K562 (cell line): ENCODE results near the gene SARS1. TPM values are rescaled to one million over a fixed set of nuclear protein-coding genes. Genes with fewer than 3 reads are reported as not detected.
A peak's percentile ranks its signal among the peaks of the same experiment; 100 is the strongest.

Source experiments
- C11orf30 ChIP-seq: fragments of 450-650 bp; IDR thresholded peaks from 2 replicates; pipeline ENCODE4 v1.6.1; 2016; ENCODE audit warnings: low read depth, mild to moderate bottlenecking
- GATAD2A ChIP-seq: fragments of 450-650 bp; IDR thresholded peaks from 2 replicates; pipeline ENCODE4 v1.6.1; 2017
- PHB ChIP-seq: fragments of 250-450 bp; sonication (Bioruptor Pico); IDR thresholded peaks from 2 replicates; pipeline ENCODE4 v1.5.0; 2021
- ZNF407 ChIP-seq: fragments of 450-650 bp; IDR thresholded peaks from 2 replicates; pipeline ENCODE4 v1.6.1; 2016; ENCODE audit warnings: low read depth
- polyA plus RNA-seq, 8 experiments: library from polyadenylated mRNA; depleted of rRNA in 4 of 8; stranded (reverse) in 5 of 8; unstranded in 3 of 8; fragments of >200 nt; fragmentation: Nextera tagmentation in 2 of 8; fragmentation: Illumina TruSeq in 1 of 8; extraction: Ambion mirVana in 2 of 8; extraction: Trizol in 1 of 8; gene quantifications; 2 replicates each; pipeline versions ENCODE4 v1.2.1 to v1.2.3, GENCODE V29; 2011 to 2014; ENCODE audit warnings: inconsistent platforms in 1 of 8, missing spikeins in 1 of 8
- total RNA-seq, 7 experiments: library from RNA; depleted of rRNA in 6 of 7; stranded (reverse); fragments of >200 nt in 6 of 7; fragmentation: Illumina TruSeq in 2 of 7; extraction: Trizol in 2 of 7; gene quantifications; 2 replicates each; pipeline versions ENCODE4 v1.2.1 to v1.2.3, GENCODE V29; 2011 to 2021; ENCODE audit warnings: low replicate concordance in 1 of 7
- TF ChIP-seq, protein P1 (sequence below): fragments of 250-450 bp; sonication (Bioruptor Pico); IDR thresholded peaks from 2 replicates; pipeline ENCODE4 v1.5.0; 2020; ENCODE audit warnings: mild to moderate bottlenecking, borderline replicate concordance
- TF ChIP-seq, protein P2 (sequence below), 2 experiments: fragments of 450-650 bp; IDR thresholded peaks; 2 replicates each; pipeline ENCODE4 v1.6.1; 2016

Gene SARS1
- total and polyA plus RNA-seq, 9 of the 15 experiments (the other 6 are each of a cell fraction or from before 2014, with no cell fraction given): 221 to 623 (median 254) TPM

DNA sequence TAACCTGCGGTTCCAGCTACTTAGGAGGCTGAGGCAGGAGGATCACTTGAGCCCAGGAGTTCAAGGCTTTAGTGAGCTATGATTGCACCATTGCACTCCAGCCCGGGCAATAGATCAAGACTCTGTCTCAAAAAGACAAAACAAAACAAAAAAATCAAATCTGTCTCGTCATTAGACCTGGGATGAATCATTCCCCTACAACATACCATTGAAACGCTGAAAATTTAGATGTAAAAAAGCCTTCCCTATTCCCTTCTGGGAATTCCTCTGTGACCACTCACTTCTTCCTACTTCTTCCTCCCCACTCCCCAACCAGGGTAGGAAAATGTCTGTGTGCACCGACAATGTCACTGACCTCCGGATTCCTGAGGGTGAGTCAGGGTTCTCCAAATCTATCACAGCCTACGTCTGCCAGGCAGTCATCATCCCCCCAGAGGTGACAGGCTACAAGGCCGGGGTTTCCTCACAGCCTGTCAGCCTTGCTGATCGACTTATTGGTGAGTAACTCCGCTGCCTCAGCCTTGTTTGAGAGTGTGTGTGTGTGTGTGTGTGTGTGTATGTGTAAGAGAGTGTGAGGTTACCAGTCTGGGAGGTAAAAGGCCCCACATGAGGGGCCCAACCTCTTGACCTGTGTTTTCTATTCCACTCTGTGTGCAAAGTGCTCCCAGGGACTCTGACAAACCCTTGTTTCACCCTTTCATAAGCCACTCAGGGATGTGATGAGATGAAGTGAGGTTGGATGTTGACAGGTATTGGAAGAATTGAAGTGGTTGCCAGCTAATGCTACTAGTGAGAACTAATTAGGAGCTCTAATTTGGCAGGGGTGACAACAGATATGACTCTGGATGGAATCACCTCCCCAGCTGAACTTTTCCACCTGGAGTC is 16.3 kb upstream of the SARS1 start (continued):
- no peak for TF ChIP-seq ZNF407
- peak; percentile 78; the same call in 1 of the 2 replicates for TF ChIP-seq GATAD2A
- TF ChIP-seq C11orf30: peak; percentile 44
- no peak for TF ChIP-seq PHB (CRISPR knock-in tag)
- TF ChIP-seq, protein P1, sequence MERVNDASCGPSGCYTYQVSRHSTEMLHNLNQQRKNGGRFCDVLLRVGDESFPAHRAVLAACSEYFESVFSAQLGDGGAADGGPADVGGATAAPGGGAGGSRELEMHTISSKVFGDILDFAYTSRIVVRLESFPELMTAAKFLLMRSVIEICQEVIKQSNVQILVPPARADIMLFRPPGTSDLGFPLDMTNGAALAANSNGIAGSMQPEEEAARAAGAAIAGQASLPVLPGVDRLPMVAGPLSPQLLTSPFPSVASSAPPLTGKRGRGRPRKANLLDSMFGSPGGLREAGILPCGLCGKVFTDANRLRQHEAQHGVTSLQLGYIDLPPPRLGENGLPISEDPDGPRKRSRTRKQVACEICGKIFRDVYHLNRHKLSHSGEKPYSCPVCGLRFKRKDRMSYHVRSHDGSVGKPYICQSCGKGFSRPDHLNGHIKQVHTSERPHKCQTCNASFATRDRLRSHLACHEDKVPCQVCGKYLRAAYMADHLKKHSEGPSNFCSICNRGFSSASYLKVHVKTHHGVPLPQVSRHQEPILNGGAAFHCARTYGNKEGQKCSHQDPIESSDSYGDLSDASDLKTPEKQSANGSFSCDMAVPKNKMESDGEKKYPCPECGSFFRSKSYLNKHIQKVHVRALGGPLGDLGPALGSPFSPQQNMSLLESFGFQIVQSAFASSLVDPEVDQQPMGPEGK (CRISPR knock-in tag): no peak
- TF ChIP-seq, protein P2, sequence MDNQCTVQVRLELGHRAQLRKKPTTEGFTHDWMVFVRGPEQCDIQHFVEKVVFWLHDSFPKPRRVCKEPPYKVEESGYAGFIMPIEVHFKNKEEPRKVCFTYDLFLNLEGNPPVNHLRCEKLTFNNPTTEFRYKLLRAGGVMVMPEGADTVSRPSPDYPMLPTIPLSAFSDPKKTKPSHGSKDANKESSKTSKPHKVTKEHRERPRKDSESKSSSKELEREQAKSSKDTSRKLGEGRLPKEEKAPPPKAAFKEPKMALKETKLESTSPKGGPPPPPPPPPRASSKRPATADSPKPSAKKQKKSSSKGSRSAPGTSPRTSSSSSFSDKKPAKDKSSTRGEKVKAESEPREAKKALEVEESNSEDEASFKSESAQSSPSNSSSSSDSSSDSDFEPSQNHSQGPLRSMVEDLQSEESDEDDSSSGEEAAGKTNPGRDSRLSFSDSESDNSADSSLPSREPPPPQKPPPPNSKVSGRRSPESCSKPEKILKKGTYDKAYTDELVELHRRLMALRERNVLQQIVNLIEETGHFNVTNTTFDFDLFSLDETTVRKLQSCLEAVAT (IDR thresholded peaks at IDR 0.05): peak in 1 of 2 experiments; percentile 96; a peak in 2 of 4 replicates
- TF ChIP-seq, all 486 proteins: peak for 88
